Measurements from ENCODE around the gene RPAIN. TPM values are rescaled to one million over a fixed set of nuclear protein-coding genes. Genes with fewer than 3 reads are reported as not detected.
A peak's percentile ranks its signal among the peaks of the same experiment; 100 is the strongest.

RPAIN gene
- total and polyA plus RNA-seq, 2 of the 13 experiments (the other 11 are each of a cell fraction or from before 2014, with no cell fraction given) = 42.1 to 58.5 TPM

GRCh38 chr17:5419959-5420653, at the start of gene RPAIN (continued):
- no peak for TF ChIP-seq BCLAF1 (IDR thresholded peaks at IDR 0.05)
- TF ChIP-seq, protein P1, sequence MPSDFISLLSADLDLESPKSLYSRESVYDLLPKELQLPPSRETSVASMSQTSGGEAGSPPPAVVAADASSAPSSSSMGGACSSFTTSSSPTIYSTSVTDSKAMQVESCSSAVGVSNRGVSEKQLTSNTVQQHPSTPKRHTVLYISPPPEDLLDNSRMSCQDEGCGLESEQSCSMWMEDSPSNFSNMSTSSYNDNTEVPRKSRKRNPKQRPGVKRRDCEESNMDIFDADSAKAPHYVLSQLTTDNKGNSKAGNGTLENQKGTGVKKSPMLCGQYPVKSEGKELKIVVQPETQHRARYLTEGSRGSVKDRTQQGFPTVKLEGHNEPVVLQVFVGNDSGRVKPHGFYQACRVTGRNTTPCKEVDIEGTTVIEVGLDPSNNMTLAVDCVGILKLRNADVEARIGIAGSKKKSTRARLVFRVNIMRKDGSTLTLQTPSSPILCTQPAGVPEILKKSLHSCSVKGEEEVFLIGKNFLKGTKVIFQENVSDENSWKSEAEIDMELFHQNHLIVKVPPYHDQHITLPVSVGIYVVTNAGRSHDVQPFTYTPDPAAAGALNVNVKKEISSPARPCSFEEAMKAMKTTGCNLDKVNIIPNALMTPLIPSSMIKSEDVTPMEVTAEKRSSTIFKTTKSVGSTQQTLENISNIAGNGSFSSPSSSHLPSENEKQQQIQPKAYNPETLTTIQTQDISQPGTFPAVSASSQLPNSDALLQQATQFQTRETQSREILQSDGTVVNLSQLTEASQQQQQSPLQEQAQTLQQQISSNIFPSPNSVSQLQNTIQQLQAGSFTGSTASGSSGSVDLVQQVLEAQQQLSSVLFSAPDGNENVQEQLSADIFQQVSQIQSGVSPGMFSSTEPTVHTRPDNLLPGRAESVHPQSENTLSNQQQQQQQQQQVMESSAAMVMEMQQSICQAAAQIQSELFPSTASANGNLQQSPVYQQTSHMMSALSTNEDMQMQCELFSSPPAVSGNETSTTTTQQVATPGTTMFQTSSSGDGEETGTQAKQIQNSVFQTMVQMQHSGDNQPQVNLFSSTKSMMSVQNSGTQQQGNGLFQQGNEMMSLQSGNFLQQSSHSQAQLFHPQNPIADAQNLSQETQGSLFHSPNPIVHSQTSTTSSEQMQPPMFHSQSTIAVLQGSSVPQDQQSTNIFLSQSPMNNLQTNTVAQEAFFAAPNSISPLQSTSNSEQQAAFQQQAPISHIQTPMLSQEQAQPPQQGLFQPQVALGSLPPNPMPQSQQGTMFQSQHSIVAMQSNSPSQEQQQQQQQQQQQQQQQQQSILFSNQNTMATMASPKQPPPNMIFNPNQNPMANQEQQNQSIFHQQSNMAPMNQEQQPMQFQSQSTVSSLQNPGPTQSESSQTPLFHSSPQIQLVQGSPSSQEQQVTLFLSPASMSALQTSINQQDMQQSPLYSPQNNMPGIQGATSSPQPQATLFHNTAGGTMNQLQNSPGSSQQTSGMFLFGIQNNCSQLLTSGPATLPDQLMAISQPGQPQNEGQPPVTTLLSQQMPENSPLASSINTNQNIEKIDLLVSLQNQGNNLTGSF (CRISPR knock-in tag; IDR thresholded peaks at IDR 0.05) = 0 out of 2 replicates have a peak, but pooled peaks have one; percentile 59
- TF ChIP-seq NR2F2 (IDR thresholded peaks at IDR 0.05; ENCODE audit: borderline replicate concordance, low read depth) = no peak
- 0 out of 2 replicates have a peak, but pooled peaks have one; percentile 71 for TF ChIP-seq ZNF83 (CRISPR knock-in tag; IDR thresholded peaks at IDR 0.05; ENCODE audit: borderline replicate concordance)
- peak; percentile 90 to 95 for TF ChIP-seq POLR2A (IDR thresholded peaks at IDR 0.05; ENCODE audit: insufficient read depth in 1 of 2, low read depth in 2 of 2, low read length in 2 of 2)
- no peak for TF ChIP-seq MTERF4 (CRISPR knock-in tag; IDR thresholded peaks at IDR 0.05)
- TF ChIP-seq JUNB (CRISPR knock-in tag; IDR thresholded peaks at IDR 0.05; ENCODE audit: borderline replicate concordance) = no peak
- TF ChIP-seq ZNF253 (CRISPR knock-in tag; IDR thresholded peaks at IDR 0.05; ENCODE audit: borderline replicate concordance) = no peak
- no peak for TF ChIP-seq CHD2 (IDR thresholded peaks at IDR 0.05; ENCODE audit: low read depth, low read length)
- no peak for TF ChIP-seq KDM1A (CRISPR knock-in tag; IDR thresholded peaks at IDR 0.05)
- peak; percentile 22; the same call in 1 of the 2 replicates for TF ChIP-seq ZNF451 (CRISPR knock-in tag; IDR thresholded peaks at IDR 0.05)
- TF ChIP-seq ZSCAN21 (CRISPR knock-in tag; IDR thresholded peaks at IDR 0.05; ENCODE audit: borderline replicate concordance) = no peak
- TF ChIP-seq ZNF652 (CRISPR knock-in tag; IDR thresholded peaks at IDR 0.05; ENCODE audit: borderline replicate concordance, low read depth) = no peak
- no peak for TF ChIP-seq AKNA (CRISPR knock-in tag; IDR thresholded peaks at IDR 0.05; ENCODE audit: borderline replicate concordance)
- no peak for TF ChIP-seq EZH2 (conservative IDR thresholded peaks at IDR 0.05; ENCODE audit: low read depth, low read length)
- TF ChIP-seq RFX5 (IDR thresholded peaks at IDR 0.05; ENCODE audit: low read depth, low read length) = no peak
